Suppressor macrophage treated with lipopolysaccharide for 1 hour (primary cell): ENCODE measurements around the gene TMEM132D.
"Not testable (repeated sequence)": the region's sequence is repeated elsewhere in the genome, so short reads cannot be mapped to it uniquely, and the experiment has no call there.

ENCODE experiments used
- DNase-seq, 3 donors: peaks; one replicate each; pipeline ENCODE4 v3.0.0-alpha.2; 2020 to 2022

The TMEM132D gene

DNA sequence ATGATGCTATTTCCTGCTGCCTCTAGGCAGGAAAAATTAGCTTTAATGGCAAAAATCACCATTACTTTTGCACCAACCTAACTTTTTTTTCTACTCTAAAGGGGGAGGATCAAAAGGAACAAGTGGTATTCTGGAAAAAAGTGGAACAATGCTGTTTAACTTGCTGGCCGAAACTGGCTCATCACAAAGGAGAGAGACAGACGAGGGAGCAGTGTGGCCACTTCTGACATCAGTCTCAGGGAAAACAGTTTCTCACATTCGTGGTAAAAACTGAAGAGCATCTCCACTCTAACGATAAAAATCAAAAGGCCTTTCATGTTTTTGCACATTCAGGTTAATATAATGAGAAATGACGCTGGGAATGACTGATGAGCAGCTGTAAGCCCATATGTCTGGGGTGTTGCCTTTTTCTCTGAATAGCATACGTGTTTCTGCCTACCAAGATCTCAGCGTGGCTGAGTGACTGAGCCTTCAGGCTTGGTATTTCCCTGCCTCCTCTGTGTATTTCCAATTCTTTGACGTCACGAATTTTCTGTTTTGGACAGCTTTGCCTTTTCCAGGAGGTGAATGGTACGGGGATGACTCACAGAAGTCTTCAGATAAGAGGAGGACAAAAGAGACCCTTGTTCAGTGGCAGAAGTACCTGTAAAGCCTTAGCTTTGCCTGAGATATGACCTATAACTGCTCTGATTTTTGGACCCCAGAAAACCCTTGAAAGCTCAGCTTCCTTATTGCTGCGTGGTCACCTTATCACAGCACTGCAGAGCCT lies 691.8 kb downstream of the TMEM132D start:
- no peak for DNase-seq

DNA sequence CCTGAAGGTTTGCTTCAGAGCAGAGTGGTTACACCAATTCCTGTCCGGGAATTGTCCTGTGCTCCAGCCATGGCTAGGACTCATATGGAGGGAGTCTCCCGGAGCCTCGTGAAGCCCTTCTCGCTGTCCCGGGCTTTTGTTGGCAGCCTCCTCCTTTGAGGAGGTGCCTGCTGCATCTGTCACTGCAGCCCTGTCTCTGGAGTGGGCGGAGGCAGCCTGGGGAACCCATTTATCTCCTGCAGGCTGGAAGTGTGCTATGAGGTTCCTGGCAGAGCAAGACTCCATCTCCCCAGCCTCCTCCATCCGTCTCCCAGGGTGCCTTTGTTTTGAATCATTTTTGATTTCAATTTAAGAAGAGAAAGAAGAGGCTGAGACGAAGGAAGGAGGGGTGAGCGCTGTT lies 695.3 kb downstream of the TMEM132D start:
- no peak for DNase-seq

DNA sequence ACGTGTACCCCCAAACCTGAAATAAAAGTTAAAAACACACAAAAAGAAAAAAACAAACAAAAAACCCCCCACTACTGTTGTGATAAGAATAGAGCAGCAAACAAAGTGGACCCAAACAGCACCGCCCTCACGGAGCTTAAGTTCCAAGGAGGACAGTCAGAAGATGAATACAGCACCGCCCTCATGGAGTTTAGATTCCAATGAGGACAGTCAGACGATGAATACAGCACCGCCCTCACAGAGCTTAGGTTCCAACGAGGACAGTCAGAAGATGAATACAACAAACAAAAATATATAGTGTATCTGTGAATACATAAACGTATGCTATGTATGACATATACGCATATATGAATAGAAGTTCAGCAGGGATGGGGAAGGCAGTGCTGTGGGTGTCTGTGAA lies 696.7 kb downstream of the TMEM132D start:
- DNase-seq: no peak

DNA sequence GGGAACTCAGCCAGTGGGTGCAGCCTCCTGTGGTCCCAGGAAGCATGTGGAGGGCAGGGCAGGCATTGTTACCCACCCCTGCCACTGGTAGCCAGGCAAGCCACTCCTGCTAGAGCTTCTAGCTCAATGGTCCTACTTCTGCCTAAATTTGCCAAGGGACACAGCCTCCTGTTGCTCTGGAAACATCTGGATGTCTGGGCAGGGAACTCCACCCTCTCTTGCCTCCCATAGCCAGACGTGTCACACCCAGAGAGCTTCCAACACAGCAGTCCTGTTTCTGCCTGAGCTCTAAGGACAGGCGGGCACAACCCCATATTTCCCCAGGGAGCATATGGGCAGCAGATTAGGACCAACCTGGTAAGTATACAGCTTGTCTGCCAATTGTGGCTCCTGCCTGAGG lies 700.4 kb downstream of the TMEM132D start:
- DNase-seq: no peak

DNA sequence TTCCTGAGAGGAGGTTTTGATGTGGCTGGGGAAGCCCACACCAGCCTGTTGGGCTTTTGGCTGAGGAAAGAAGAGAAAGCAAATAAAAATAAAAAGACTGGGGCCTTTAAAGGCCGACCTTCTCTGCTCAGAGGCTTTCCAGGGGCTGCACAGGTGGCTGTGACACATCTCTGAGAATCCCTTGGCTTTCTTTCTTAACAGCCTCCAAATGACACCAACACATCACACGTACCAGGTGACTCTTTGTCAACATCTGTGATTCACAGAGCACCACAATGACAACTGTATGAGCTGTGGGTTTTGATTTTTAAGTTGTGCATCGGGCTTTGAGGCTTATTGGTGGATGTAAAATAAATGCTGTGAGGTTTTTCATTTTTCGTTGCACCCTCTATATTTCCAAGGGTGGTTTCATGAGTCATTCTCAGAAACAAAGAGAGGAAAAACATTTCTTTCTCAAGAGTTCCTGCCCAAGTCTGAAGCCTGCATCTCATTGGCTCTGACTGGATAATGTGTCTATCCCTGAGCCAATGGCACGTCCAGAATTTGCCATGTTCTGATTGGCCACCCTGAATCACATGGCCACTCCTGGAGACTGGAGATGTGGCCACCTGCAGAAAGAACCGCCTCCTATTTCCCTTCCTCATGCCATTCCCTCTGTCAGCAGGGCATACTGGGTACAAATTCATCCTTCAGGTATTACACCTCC lies 701.6 kb downstream of the TMEM132D start:
- no peak for DNase-seq

DNA sequence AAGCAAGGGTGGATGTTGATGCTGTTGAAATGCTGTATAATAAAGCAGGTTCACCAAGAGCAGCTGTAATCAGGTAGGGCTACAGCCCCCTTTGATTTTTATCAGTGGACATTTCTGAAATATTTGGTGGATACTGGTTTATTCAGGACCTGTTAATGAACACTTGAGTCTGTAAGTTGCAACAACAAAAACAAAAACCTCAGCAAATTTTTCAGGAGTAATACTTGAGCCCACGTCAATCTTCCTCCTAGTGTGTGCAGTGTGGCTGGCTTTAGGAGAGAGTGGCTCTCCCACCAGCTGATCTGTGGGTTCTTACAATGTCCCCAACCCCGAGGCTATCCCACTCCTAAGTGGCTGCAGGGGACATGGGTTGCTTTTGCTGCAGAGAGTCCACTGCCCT lies 702.8 kb downstream of the TMEM132D start:
- DNase-seq: no peak

DNA sequence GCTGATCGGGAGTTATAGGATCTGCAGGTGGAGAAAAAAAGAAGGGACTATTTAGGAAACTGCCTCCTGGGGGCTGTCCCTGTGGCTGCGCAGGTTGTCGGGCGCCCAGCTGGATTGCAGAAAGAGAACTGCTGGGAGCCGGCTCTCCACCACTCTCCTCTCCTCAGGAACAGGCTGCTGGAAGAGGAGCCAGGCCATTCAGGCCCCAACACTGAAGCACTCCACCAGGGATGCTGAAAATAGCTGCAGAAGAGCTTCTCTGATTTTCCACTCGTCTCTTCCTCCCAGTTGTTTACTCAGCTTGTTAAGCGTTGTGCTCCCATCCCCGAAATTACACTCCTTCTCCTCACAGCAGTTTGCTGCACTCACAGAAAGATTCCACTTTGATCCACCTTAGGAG lies 703.2 kb downstream of the TMEM132D start:
- no peak for DNase-seq

DNA sequence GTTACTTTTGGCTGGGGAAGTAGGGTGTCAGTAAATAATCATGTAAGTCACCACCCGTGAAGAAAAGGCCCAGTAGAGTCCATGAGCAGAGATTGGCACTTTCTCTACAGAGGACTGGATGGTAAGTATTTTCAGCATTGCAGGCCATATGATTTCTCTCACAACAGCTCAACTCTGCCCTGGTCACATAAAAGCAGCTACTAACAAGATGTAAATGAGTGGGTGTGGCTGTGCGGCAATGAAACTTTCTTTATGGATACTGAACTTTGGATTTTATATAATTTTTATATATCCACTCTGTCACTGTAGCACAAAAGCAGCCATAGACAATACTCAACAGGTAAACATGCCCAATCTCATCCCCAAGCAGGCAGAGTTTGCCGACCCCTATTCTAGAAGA lies 706.9 kb downstream of the TMEM132D start:
- DNase-seq: no peak

DNA sequence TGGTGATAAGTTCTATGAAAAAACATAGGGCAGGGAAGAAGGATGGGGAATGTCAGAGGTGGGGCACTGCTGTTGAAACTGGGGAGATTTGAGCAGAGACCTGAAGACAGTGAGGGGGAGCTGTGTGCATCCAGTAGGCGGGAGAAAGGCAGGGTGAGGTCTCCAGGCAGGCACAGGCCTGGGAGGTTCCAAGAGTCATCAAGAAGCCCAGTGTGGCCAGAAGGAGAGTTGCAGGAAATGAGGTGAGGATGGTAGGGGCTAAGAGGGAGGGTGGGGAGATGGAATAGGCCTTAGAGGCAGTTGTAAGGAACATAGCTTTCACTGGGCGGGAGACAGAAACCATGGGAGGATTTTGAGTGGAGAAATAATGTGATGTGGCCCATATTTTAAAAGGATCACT lies 708.7 kb downstream of the TMEM132D start:
- no peak for DNase-seq

DNA sequence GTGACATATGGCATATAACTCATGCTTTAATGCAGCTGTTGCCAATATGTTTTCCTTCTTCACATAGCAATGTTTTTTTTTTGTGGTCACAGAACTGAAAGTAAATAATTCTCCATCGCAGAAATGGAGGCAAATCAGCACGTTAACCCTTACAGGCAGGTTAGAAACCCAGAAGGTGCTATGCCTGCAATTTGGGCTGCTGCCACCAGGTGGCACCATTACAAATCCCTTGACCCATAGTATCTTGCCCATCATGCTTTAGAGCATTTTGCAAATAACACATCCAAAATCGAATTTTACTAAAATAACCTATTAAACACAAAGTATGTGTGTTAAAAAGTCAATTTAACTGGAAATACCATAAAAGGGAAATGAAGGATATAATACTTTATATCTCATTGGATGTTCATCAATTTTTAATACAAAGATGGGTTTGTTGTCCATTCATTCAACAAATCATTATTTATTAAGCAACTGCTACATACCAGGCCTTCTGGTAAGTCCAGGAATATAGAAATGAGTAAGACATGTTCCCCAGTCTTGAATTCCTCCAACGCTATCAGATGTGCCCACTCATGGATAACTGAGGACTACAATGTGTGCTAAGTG lies 710.5 kb downstream of the TMEM132D start:
- DNase-seq: peak; percentile 22 to 26 (median 24)

DNA sequence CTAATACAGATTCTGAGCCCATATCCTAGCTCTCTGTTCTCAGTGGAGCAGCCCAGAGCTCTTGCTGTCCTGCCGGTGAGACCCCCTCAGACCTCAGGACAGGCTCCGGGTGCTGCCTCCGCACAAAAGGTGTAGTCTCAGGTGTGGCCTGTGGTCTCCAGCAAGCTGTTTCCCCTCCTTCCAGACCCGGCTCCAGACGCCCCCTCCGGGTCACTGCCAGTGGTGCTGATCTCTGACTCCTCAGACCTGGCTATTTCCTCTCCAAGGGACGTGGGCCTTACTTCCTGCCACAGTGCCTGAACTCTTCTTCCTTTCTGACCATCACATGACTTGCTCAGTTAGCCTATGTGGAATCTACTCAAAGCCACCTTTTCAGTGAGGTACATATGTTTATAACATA lies 713.0 kb downstream of the TMEM132D start:
- DNase-seq: no peak

DNA sequence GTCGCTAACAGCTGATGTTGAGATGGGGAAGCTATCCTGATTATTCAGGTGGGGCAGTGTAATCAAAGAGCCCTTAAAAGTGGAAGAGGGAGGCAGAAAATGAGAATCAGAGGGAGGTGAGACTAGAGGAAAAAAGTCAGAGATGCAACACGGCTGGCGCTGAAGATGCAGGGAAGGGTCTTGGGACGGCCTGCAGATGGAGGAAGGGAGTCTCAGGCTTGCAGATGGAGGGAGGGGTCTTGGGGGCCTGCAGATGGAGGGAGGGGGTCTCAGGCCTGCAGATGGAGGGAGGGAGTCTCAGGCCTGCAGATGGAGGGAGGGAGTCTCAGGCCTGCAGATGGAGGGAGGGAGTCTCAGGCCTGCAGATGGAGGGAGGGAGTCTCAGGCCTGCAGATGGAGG lies 713.9 kb downstream of the TMEM132D start:
- DNase-seq: not testable (repeated sequence)

DNA sequence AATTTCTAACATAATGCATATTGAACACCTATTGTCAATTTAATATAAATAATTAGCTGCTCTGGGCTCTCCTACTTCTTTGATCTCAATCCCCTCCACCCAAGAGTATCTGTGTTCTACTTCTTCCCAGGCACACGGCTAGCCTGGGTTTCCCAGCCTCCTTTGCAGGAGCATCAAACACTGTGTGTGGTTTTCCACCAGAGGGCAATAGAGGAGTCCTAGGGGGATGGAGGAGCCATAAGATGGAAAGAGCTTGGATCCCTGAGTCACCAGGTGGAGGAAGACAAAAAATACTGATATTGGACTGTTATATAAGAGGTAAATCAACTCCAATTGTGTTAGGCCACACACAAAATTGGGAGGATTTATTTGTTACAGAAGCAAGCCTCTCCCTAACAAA lies 716.9 kb downstream of the TMEM132D start:
- DNase-seq: no peak

DNA sequence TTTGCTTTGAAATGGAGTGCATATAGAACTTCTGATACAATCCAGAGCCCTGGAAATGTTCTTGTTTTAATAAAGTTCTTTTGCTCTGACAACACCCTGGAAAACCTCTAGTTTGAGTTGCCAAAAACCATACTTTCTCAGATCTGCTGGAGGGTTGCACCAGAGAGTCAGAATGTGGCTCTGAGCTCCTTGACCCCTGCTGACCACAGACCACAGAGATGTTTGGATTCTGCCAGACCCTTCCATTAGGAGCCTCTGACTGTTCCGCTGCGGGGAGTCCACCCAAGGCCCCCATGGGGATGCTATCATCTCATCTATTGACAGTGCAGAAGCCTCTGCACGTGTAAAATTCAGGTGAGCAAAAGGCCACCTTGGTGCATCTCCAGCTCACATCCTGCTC lies 718.0 kb downstream of the TMEM132D start:
- DNase-seq: no peak

DNA sequence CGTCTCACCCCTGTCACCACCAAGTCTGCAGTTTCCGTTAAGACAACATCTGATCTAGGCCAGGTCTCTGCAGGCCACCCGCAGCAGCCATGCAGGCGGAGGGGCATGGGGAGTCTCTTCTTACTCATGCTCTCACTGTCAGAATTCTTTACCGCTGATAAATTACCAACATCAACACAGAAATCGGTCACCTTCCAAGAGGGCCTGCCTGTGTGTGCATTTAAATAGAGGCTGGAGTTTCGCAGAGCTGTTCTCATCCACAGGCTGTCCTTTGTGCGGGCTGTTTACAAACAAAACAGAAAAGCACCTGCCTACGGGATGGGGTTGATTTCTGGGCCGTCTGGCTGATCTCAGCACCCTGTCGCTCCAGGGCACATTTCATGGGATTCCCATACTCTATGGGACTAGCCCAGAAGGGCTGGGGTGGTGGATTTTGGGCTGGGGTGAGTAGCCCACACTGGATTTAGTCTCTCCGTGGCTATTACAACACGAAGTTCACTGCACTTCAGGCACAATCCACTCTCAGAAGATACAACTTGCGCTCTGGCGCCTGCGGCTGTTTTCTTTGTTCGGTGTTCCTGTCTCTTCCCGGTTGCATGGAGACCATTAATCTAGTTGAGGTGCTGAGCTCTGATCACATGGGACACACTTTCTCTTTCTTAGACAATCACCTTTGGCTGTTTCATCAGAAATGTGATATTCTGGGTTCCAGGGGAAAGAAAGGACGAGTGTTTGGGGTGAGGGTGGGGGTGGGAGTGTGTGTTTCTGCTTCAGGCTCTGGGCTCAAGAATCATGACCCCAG lies 719.5 kb downstream of the TMEM132D start:
- no peak for DNase-seq

DNA sequence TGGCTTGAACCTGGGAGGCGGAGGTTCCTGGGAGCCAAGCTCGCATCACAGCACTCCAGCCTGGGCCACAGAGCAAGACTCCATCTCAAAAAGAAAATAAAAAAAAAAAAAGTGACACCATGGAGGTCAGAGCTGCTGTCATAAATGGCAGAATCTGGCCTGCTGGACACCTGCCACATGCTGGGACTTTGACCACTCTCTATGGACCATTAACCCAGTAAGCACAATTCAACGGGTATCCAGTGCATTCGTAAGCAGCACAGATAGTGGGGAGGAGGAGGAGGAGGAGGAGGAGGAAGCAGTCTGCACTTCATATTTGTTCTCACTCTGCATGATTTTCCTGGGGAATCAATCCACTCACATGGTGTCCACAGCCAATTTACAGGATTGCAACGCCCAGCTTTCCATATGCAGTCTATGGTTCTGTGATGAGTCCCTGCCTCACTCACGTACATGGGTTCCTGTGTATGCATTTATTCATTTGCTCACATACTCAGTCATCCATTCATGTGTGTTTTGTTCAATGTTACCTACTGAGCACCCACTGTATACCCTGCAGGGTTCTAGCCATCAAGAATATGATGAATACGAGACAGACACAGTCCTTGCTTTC lies 723.8 kb downstream of the TMEM132D start:
- no peak for DNase-seq

DNA sequence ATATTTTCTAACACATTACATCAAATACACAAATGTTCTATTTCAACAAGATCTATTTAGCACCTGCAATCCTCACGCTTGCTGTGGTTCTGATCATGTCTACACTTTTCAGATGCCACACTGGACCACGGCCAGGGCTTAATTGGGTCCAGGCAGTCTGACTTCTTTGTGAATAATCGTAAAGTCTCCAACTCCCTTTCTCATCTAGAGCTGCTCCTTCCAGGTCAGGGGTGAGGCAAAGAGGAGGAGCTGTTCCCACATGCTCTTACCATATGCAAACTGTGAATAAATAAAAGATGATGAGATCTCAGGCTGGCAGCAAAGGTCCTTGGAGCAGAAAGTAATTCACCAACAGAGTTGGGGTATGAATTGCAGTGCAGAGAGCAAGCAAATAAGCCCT lies 733.9 kb downstream of the TMEM132D start:
- DNase-seq: no peak

DNA sequence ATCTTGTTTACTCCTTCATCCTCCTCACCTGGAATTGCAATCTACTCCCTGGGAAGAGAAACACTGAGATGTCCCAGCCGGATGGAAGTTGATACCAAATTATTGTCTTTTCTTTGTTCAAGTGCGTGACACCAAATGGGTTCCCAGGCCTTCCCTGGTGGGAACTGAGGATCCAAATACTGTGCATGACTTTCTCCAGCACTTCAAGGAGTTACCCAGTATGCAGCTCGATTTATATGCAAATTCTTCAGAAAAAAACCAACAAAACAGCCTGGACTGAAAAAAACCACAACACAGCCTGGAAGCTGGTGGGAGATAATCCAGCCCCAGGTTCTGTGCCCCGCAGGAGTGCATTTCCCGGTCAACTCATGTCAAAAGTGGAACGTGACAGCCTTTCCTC lies 740.0 kb downstream of the TMEM132D start:
- DNase-seq: no peak

DNA sequence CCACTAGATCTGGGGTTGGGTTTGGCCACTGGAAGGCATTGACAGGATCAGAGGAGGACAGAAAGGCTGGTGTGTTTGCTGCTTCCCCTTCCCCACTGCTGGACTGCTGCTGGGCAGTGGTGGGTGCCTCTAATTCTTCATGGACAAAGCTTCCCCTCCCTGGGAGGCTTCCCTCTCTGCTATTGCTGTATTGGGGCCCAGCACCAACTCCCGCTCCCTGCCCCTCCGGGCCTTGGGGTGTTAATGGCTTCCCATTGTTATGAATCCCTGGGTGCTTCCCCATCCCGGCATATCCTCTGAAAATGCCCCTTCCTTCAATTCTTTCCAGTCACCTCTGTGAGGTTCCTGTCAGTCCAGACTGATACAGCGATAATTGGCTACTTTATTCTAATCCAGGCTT lies 740.4 kb downstream of the TMEM132D start:
- DNase-seq: no peak

DNA sequence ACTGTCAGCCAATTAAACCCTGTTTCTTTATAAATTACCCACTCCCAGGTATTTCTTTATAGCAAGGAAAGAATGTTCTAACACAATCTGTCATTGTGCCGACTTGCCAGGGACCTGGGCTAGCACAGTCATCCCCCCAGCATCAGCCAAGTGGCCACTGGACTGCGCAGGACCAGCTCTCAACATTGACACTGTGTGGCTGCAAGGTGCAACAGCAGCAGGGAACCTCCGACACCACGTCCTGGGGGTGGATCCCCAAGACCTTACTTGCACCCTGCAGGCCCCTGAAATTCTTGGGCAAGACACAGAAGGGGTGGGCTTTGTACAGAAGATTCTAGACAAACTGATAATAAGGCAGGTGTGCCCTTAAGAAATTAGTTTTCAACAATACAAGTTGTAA lies 741.0 kb downstream of the TMEM132D start:
- DNase-seq: no peak

DNA sequence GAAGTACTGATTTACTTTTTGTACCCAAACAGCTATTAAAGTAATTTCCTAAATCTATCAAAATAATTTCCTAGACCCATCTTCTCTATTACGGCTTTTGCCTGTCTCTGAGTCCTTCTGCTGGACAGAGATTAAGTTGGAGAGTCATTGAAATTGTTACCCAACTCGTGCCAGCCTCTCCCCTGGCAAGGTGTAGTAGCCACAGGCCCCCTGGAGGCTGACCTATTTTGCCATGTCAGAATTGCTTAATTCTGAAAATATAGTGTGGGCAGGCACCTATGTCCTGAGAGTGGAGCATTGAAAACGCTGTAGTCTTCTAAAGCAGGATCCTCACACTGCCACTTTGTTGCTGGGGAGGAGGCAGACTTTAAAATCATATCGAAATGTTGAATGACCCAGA lies 742.3 kb downstream of the TMEM132D start:
- DNase-seq: no peak

DNA sequence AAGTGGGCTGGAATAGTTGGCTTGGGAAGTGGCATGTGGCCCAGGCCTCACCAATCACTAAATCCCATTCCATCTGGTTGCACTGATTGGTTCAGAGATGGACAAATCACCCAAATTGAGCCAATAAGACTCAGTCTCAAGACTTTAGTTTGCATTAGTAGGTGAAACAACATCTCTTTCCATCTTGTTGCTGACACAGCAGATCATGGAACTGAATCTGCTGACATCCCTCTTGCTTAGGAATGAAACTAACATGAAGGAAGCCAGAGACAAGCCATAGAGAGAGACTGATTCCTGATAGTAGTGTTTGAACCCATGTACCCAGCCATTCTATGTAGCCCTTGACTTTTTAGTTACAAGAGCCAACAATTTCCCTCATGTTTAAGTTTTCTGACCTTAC lies 743.5 kb downstream of the TMEM132D start:
- no peak for DNase-seq
